Astrocyte of the spinal cord (primary cell): ENCODE data around the gene MPZ.

ENCODE experiments used
- DNase-seq: peaks from one replicate; pipeline ENCODE4 v3.0.0; 2011; ENCODE audit warnings: low read depth, low spot score
- H3K4me3 ChIP-seq: 2 replicates; pipeline ENCODE4 v1.5.1; 2011; ENCODE audit warnings: low read depth, mild to moderate bottlenecking, low read length, moderate library complexity
- CTCF ChIP-seq: IDR thresholded peaks from 2 replicates; pipeline ENCODE4 v1.5.1; 2012; ENCODE audit warnings: low read depth, mild to moderate bottlenecking, low read length, inconsistent platforms
- in situ Hi-C: cut with HindIII; loops from 2 replicates; pipeline ENCODE4 v1.10.0; 2017; ENCODE audit warnings: low sequenced_read_pairs

The MPZ gene

GRCh38 chr1:161309868-161310267 lies at the start of gene MPZ:
Gene MPZ, minus strand, starts transcription at chr1:161309968. Its CDS starts 63 bp downstream, at chr1:161309905.
- no peak for TF ChIP-seq CTCF
- in situ Hi-C loops, result no loop called here
- DNase-seq, result no peak
- no peak within 1 kb of the TSS for H3K4me3 ChIP-seq

- no peak for DNase-seq
- in situ Hi-C loops, result loop anchor here (25.0 kb wide), 1 partner anchor 147 kb away; the partner anchor contains the start of genes APOA2, FCER1G and NDUFS2
- no peak for TF ChIP-seq CTCF
- no peak overlapping the region for H3K4me3 ChIP-seq
Observed at GRCh38 chr1:161359291-161359690, 49.5 kb upstream of the MPZ start.

- no peak for DNase-seq
- in situ Hi-C loops, result loop anchor here (25.0 kb wide), 1 partner anchor 145 kb away; the partner anchor contains the start of genes APOA2, FCER1G and NDUFS2
- no peak for TF ChIP-seq CTCF
- no peak overlapping the region for H3K4me3 ChIP-seq
Observed at GRCh38 chr1:161357073-161357472, 47.3 kb upstream of the MPZ start.

GRCh38 chr1:161351482-161351881 lies 41.7 kb upstream of the MPZ start:
- in situ Hi-C loops, result loop anchor here (25.0 kb wide), 1 partner anchor 139 kb away; the partner anchor contains the start of genes APOA2, FCER1G and NDUFS2
- DNase-seq, result no peak
- no peak overlapping the region for H3K4me3 ChIP-seq
- no peak for TF ChIP-seq CTCF

- no peak for DNase-seq
- in situ Hi-C loops, result loop anchor here (25.0 kb wide), 1 partner anchor 138 kb away; the partner anchor contains the start of genes APOA2, FCER1G and NDUFS2
- no peak for TF ChIP-seq CTCF
- H3K4me3 ChIP-seq, result no peak overlapping the region
Observed at GRCh38 chr1:161350671-161351070, 40.9 kb upstream of the MPZ start.

- in situ Hi-C loops, result no loop called here
- no peak for TF ChIP-seq CTCF
- no peak for DNase-seq
- H3K4me3 ChIP-seq, result no peak overlapping the region
Observed at GRCh38 chr1:161342821-161343220, 33.1 kb upstream of the MPZ start.
